ENCODE results near the gene OXNAD1.
"Not testable (repeated sequence)": the region's sequence is repeated elsewhere in the genome, so short reads cannot be mapped to it uniquely, and the experiment has no call there.

DNA sequence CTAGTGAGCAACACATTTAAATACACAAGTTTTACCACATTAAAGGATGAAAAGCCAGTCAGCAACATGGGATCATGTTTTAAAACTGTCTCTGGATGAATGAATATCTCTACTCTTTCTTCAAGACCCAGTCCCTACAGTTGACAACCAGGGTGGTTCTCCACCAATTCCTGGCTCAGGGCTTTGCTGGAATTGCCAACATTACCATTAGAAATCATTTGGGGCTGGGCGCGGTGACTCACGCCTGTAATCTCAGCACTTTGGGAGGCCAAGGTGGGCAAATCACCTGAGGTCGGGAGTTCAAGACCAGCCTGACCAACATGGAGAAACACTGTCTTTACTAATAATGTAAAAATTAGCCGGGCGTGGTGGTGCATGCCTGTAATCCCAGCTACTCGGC, 45.5 kb downstream of the OXNAD1 start:
- TF ChIP-seq, protein P1, sequence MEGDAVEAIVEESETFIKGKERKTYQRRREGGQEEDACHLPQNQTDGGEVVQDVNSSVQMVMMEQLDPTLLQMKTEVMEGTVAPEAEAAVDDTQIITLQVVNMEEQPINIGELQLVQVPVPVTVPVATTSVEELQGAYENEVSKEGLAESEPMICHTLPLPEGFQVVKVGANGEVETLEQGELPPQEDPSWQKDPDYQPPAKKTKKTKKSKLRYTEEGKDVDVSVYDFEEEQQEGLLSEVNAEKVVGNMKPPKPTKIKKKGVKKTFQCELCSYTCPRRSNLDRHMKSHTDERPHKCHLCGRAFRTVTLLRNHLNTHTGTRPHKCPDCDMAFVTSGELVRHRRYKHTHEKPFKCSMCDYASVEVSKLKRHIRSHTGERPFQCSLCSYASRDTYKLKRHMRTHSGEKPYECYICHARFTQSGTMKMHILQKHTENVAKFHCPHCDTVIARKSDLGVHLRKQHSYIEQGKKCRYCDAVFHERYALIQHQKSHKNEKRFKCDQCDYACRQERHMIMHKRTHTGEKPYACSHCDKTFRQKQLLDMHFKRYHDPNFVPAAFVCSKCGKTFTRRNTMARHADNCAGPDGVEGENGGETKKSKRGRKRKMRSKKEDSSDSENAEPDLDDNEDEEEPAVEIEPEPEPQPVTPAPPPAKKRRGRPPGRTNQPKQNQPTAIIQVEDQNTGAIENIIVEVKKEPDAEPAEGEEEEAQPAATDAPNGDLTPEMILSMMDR (IDR thresholded peaks at IDR 0.05), result not testable (repeated sequence)
- TF ChIP-seq POLR2A (IDR thresholded peaks at IDR 0.05), result not testable (repeated sequence)

Measured in suprapubic skin (tissue), 3 donors.